ENCODE results near the gene B3GAT2.
A peak's percentile ranks its signal among the peaks of the same experiment; 100 is the strongest.

The B3GAT2 gene

DNA sequence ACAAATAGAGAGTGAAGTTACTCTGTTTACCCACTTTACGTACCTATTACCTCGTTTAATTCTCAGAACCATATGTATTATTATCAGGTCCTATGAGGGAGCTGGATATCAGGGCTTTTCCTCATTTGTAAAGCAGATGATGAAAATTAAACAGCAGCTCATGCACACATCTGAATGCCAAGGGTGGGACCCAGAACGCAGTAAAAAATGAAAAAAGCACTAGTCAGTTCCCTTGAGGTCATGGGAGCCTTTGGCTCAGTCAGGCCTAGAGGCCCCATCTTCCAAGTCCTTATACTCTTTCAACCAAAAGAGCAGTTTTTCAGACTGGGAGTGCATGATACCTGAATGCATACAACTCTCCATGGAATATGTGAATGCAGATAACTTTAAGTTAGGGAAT is 23.0 kb downstream of the B3GAT2 start:
- TF ChIP-seq, protein P1, sequence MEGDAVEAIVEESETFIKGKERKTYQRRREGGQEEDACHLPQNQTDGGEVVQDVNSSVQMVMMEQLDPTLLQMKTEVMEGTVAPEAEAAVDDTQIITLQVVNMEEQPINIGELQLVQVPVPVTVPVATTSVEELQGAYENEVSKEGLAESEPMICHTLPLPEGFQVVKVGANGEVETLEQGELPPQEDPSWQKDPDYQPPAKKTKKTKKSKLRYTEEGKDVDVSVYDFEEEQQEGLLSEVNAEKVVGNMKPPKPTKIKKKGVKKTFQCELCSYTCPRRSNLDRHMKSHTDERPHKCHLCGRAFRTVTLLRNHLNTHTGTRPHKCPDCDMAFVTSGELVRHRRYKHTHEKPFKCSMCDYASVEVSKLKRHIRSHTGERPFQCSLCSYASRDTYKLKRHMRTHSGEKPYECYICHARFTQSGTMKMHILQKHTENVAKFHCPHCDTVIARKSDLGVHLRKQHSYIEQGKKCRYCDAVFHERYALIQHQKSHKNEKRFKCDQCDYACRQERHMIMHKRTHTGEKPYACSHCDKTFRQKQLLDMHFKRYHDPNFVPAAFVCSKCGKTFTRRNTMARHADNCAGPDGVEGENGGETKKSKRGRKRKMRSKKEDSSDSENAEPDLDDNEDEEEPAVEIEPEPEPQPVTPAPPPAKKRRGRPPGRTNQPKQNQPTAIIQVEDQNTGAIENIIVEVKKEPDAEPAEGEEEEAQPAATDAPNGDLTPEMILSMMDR (IDR thresholded peaks at IDR 0.05): no peak
- H3K27ac Mint-ChIP-seq: no peak overlapping the region

DNA sequence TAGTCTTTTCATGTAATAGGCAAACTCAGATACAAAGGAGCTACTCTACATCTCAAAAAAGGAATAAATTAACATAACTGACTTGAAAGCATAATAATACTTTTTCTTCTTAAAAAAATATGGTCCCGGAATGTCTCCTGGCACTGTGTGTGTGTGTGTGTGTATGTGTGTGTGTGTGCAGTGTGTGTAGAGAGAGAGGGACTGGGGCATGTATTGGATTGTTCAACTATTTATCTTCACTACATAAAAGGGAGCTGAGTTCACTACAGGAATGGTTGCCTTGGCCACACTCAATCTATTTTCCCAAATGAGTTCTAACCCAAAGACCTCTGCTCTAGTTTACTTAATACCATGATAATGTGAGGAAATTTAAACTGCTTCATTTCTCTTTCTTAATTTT is 51.1 kb downstream of the B3GAT2 start:
- H3K27ac Mint-ChIP-seq: no peak overlapping the region
- H3K4me3 Mint-ChIP-seq: no peak overlapping the region
- no peak for DNase-seq
- TF ChIP-seq, protein P1 (IDR thresholded peaks at IDR 0.05): no peak
- H3K27me3 Mint-ChIP-seq (ENCODE audit: low read depth, poor library complexity): no peaks in the 10 kb centered on the region
- H3K4me1 Mint-ChIP-seq: no peaks in the 10 kb centered on the region
- H3K9me3 Mint-ChIP-seq: no peaks in the 10 kb centered on the region
- no peaks in the 10 kb centered on the region for H3K36me3 Mint-ChIP-seq (ENCODE audit: low read depth)

More for the DNA sequence above, 23.0 kb downstream of the B3GAT2 start:
- no peaks in the 10 kb centered on the region for H3K4me1 Mint-ChIP-seq
- no peak for DNase-seq
- H3K27me3 Mint-ChIP-seq (ENCODE audit: low read depth, poor library complexity): no peaks in the 10 kb centered on the region
- H3K9me3 Mint-ChIP-seq: peaks cover 6% of the 10 kb centered on the region
- H3K4me3 Mint-ChIP-seq: no peak overlapping the region
- H3K36me3 Mint-ChIP-seq (ENCODE audit: low read depth): no peaks in the 10 kb centered on the region

DNA sequence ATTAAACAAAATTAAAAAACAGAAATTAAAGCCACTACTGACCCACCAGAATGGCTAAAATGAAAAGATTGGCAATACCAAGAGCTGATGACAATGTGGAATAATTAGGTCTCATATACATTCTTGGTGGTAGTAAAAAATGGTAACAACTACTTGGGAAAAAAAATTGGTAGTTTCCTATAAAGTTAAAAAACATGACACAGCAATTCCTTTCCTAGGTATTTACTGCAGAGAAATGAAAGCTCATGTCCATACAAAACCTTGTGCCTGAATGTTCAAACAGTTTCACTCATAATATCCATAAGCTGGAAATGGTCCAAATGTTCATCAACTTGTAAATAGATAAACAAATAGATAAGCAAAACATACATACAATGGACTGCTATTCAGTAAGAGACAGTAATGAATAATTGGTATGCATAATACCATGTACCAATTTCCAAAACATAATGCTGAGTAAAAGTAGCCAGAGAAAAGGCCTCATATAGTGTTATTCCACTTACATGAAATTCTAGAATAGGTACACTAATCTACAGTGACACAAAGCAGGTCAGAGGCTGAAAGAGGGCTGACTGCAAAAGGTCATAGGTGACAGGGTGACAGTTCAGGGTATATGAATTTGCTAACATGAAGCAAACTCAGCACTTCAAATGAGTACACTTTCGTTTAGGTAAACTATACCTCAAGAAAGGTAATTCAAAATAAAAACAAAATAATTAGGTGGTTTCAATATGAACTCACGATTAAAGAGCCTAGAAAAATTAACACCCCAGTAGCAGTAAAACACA is 53.0 kb downstream of the B3GAT2 start:
- H3K36me3 Mint-ChIP-seq (ENCODE audit: low read depth): no peaks in the 10 kb centered on the region
- DNase-seq: no peak

DNA sequence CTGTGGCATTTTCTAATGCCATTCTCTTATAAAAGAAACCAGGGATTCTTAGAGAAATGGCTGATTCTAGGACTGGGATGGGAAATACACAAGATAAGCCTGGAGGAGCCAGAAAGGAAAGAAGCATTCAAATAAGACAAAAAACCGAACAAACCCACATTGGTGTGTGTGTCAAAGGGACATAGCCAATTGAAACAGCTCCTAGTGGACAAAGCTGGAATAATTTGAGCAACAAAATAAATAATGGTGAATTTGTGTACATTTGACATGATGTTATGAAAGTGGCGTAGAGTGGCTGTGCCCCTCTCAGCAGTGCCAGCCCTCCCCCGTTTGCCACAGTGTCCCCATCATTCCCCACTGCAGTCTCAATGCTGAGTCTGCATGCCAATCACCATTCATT is 55.5 kb downstream of the B3GAT2 start:
- Mint-ChIP-seq H3K27me3 (ENCODE audit: low read depth, poor library complexity) (no peaks in the 10 kb centered on the region), H3K4me1 (no peaks in the 10 kb centered on the region), H3K4me3 (no peak overlapping the region), H3K36me3 (ENCODE audit: low read depth) (no peaks in the 10 kb centered on the region), H3K9me3 (no peaks in the 10 kb centered on the region), H3K27ac (no peak overlapping the region)
- TF ChIP-seq, protein P1 (IDR thresholded peaks at IDR 0.05): no peak
- DNase-seq: no peak

More for the DNA sequence above, 53.0 kb downstream of the B3GAT2 start:
- Mint-ChIP-seq H3K27ac (no peak overlapping the region), H3K9me3 (no peaks in the 10 kb centered on the region), H3K4me3 (no peak overlapping the region), H3K4me1 (no peaks in the 10 kb centered on the region), H3K27me3 (ENCODE audit: low read depth, poor library complexity) (no peaks in the 10 kb centered on the region)
- TF ChIP-seq, protein P1 (IDR thresholded peaks at IDR 0.05): no peak

DNA sequence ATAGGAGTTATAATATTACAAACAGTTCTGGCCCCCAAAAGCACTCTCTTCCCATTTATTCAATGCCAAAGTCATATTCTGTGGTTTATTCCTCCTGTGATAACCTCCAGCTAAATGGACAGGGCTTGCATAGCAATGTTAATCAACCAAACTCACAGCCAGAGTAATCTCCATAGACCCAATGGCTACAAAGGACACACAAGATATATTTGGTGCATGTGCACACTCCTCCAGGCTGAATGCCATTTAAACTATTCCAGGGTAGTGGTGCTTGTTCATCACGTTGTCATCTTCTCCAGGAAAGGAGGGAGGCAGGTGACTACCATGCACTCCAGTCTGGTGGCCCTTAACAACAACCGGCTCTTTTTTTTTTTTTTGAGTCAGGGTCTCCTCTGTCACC is 56.8 kb downstream of the B3GAT2 start:
- Mint-ChIP-seq H3K4me1 (no peaks in the 10 kb centered on the region), H3K36me3 (ENCODE audit: low read depth) (no peaks in the 10 kb centered on the region), H3K27me3 (ENCODE audit: low read depth, poor library complexity) (peaks cover 3% of the 10 kb centered on the region), H3K4me3 (no peak overlapping the region), H3K27ac (no peak overlapping the region), H3K9me3 (no peaks in the 10 kb centered on the region)
- TF ChIP-seq, protein P1 (IDR thresholded peaks at IDR 0.05): no peak
- no peak for DNase-seq

DNA sequence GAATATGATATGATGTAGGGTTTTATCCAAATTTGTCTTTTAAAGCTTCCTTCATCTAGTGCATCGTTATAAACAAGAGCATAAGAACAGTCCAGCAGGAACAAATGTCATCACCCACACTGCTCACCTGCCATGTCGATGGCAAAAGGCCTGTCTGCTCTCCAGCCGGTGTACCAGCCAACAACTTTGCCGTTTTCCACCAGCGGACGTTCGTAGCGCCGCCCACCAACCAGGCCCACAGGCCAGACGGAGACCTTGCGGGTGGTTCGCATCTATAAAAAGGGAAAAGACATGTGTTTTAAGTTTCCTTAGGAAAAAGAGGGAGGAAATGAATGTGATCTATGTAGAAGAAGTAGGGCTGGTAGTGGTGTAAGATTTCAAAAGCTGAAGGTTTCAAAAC is 62.9 kb downstream of the B3GAT2 start:
- Mint-ChIP-seq H3K9me3 (no peaks in the 10 kb centered on the region), H3K4me3 (no peak overlapping the region), H3K4me1 (peaks cover 11% of the 10 kb centered on the region), H3K36me3 (ENCODE audit: low read depth) (no peaks in the 10 kb centered on the region), H3K27me3 (ENCODE audit: low read depth, poor library complexity) (peaks cover 3% of the 10 kb centered on the region), H3K27ac (peak overlapping the region; percentile 9)
- no peak for DNase-seq
- TF ChIP-seq, protein P1 (IDR thresholded peaks at IDR 0.05): no peak
